ENCODE data around the gene GON7. TPM values are rescaled to one million over a fixed set of nuclear protein-coding genes. Genes with fewer than 3 reads are reported as not detected.
"Not testable (repeated sequence)": the region's sequence is repeated elsewhere in the genome, so short reads cannot be mapped to it uniquely, and the experiment has no call there.

Gene GON7
- polyA plus RNA-seq, 3 donors, result 4.8 to 24.0 (median 22.7) TPM

GRCh38 chr14:93173943-93174395 is 32.9 kb downstream of the GON7 start:
- Histone ChIP-seq H3K9me3 (replicated peaks in 1 of 2; ENCODE audit: control insufficient read depth in 1 of 2, insufficient read depth in 1 of 2, low read length in 2 of 2) (no peaks in the 10 kb centered on the region), H3K79me2 (ENCODE audit: insufficient read depth, low read length) (no peaks in the 10 kb centered on the region), H3K4me1 (ENCODE audit: control insufficient read depth in 1 of 2, insufficient read depth in 2 of 2, low read length in 2 of 2) (no peaks in the 10 kb centered on the region), H3K4me2 (replicated peaks; ENCODE audit: extremely low read depth, low read length, poor library complexity, severe bottlenecking) (no peak overlapping the region), H3K4me3 (replicated peaks in 1 of 3; ENCODE audit: low read depth in 2 of 3, low read length in 3 of 3) (no peak overlapping the region), H3K36me3 (replicated peaks in 1 of 2; ENCODE audit: control insufficient read depth in 1 of 2, insufficient read depth in 2 of 2, low read length in 2 of 2) (no peaks in the 10 kb centered on the region), H2AFZ (ENCODE audit: insufficient read depth, low read depth, low read length, poor library complexity, severe bottlenecking) (no peak overlapping the region), H3K27me3 (ENCODE audit: control insufficient read depth in 2 of 2, insufficient read depth in 2 of 2, low read length in 2 of 2) (no peaks in the 10 kb centered on the region), H3K27ac (ENCODE audit: low read depth in 1 of 2, low read length in 2 of 2) (no peak overlapping the region), H3K9ac (ENCODE audit: insufficient read depth, low read length, poor library complexity, severe bottlenecking) (no peak overlapping the region), H4K20me1 (ENCODE audit: insufficient read depth, low read length) (no peaks in the 10 kb centered on the region)
- H3K27ac Mint-ChIP-seq, result no peak overlapping the region
- intact Hi-C loops (cut with micrococcal nuclease), result loop anchor here in 1 of 2 donors (10.0 kb wide), 1 partner anchor 219 kb away; no protein-coding TSS in a partner anchor
- 95% methylated on average over 6 of the region's 10 CpGs for WGBS (ENCODE audit: insufficient coverage)
- no peaks in the 10 kb centered on the region for H3K9me3 Mint-ChIP-seq
- no peak for DNase-seq
- peaks cover 0 to 4% (median 3%) of the 10 kb centered on the region in 3 donors for H3K27me3 Mint-ChIP-seq (ENCODE audit: low read depth in 3 of 3)
- peaks cover 2% of the 10 kb centered on the region for H3K4me1 Mint-ChIP-seq
- peak overlapping the region in 1 of 2 donors; percentile 1 for H3K4me3 Mint-ChIP-seq
- no peaks in the 10 kb centered on the region for H3K36me3 Mint-ChIP-seq
- TF ChIP-seq CTCF (IDR thresholded peaks at IDR 0.05), result no peak

GRCh38 chr14:93171376-93171775 is 35.5 kb downstream of the GON7 start:
- Histone ChIP-seq H3K4me3 (replicated peaks in 1 of 3; ENCODE audit: low read depth in 2 of 3, low read length in 3 of 3) (no peak overlapping the region), H2AFZ (ENCODE audit: insufficient read depth, low read depth, low read length, poor library complexity, severe bottlenecking) (no peak overlapping the region), H3K4me1 (ENCODE audit: control insufficient read depth in 1 of 2, insufficient read depth in 2 of 2, low read length in 2 of 2) (peaks cover 0 to 2% of the 10 kb centered on the region in 2 donors), H3K4me2 (replicated peaks; ENCODE audit: extremely low read depth, low read length, poor library complexity, severe bottlenecking) (no peak overlapping the region), H3K36me3 (replicated peaks in 1 of 2; ENCODE audit: control insufficient read depth in 1 of 2, insufficient read depth in 2 of 2, low read length in 2 of 2) (no peaks in the 10 kb centered on the region), H3K27me3 (ENCODE audit: control insufficient read depth in 2 of 2, insufficient read depth in 2 of 2, low read length in 2 of 2) (no peaks in the 10 kb centered on the region), H3K79me2 (ENCODE audit: insufficient read depth, low read length) (no peaks in the 10 kb centered on the region), H4K20me1 (ENCODE audit: insufficient read depth, low read length) (no peaks in the 10 kb centered on the region), H3K27ac (ENCODE audit: low read depth in 1 of 2, low read length in 2 of 2) (no peak overlapping the region), H3K9ac (ENCODE audit: insufficient read depth, low read length, poor library complexity, severe bottlenecking) (no peak overlapping the region), H3K9me3 (replicated peaks in 1 of 2; ENCODE audit: control insufficient read depth in 1 of 2, insufficient read depth in 1 of 2, low read length in 2 of 2) (no peaks in the 10 kb centered on the region)
- no CpG with 5 or more reads among the region's 4 CpGs for WGBS (ENCODE audit: insufficient coverage)
- Mint-ChIP-seq H3K9me3 (no peaks in the 10 kb centered on the region), H3K27me3 (ENCODE audit: low read depth in 3 of 3) (peaks cover 0 to 4% (median 4%) of the 10 kb centered on the region in 3 donors), H3K27ac (no peak overlapping the region), H3K4me3 (no peak overlapping the region), H3K4me1 (peaks cover 9% of the 10 kb centered on the region), H3K36me3 (no peaks in the 10 kb centered on the region)
- TF ChIP-seq CTCF (IDR thresholded peaks at IDR 0.05), result no peak
- DNase-seq, result no peak
- intact Hi-C loops (cut with micrococcal nuclease), result loop anchor here in 1 of 2 donors (10.0 kb wide), 1 partner anchor 217 kb away; no protein-coding TSS in a partner anchor

- not testable (repeated sequence) for H3K27ac Mint-ChIP-seq; H3K27me3 Mint-ChIP-seq (ENCODE audit: low read depth in 3 of 3); H3K9me3 ChIP-seq (replicated peaks in 1 of 2; ENCODE audit: control insufficient read depth in 1 of 2, insufficient read depth in 1 of 2, low read length in 2 of 2); H3K4me1 Mint-ChIP-seq; H3K27me3 ChIP-seq (ENCODE audit: control insufficient read depth in 2 of 2, insufficient read depth in 2 of 2, low read length in 2 of 2); H3K9me3 Mint-ChIP-seq; H3K79me2 ChIP-seq (ENCODE audit: insufficient read depth, low read length); H3K4me3 ChIP-seq (replicated peaks in 1 of 3; ENCODE audit: low read depth in 2 of 3, low read length in 3 of 3); H3K36me3 ChIP-seq (replicated peaks in 1 of 2; ENCODE audit: control insufficient read depth in 1 of 2, insufficient read depth in 2 of 2, low read length in 2 of 2); H3K36me3 Mint-ChIP-seq; H3K27ac ChIP-seq (ENCODE audit: low read depth in 1 of 2, low read length in 2 of 2); H2AFZ ChIP-seq (ENCODE audit: insufficient read depth, low read depth, low read length, poor library complexity, severe bottlenecking); H3K4me2 ChIP-seq (replicated peaks; ENCODE audit: extremely low read depth, low read length, poor library complexity, severe bottlenecking); DNase-seq; H3K4me1 ChIP-seq (ENCODE audit: control insufficient read depth in 1 of 2, insufficient read depth in 2 of 2, low read length in 2 of 2); H4K20me1 ChIP-seq (ENCODE audit: insufficient read depth, low read length); H3K4me3 Mint-ChIP-seq; H3K9ac ChIP-seq (ENCODE audit: insufficient read depth, low read length, poor library complexity, severe bottlenecking)
- WGBS (ENCODE audit: insufficient coverage), result 100% methylated on average over 9 of the region's 20 CpGs
- intact Hi-C loops (cut with micrococcal nuclease), result loop anchor here in 1 of 2 donors (10.0 kb wide), 1 partner anchor 215 kb away; no protein-coding TSS in a partner anchor
Observed at GRCh38 chr14:93170141-93170540, 36.7 kb downstream of the GON7 start.
